ENCODE measurements around the gene IL17B. TPM values are rescaled to one million over a fixed set of nuclear protein-coding genes. Genes with fewer than 3 reads are reported as not detected.

Gene IL17B
- total and polyA plus RNA-seq, 11 donors, result 0.33 to 0.42 (median 0.35) TPM; not detected in 8

DNA sequence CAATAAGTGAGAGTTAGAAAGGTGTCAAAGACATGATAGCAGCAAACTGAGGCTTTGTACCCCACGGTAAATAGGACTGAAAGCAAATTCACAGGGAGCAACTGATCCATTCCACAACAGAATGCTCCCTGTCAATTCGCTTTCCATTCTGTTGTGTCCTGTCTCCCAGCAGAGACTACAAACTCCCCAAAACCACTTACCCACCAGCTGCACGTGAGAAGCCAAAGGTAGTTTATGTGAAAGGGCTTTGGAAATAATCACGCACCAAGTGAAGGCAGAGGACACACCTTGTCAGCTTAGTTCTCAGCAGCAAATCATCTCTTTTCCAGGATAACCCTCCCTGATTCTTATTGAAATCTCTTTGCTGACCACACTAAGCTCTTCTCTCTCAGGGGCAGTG is 46.6 kb upstream of the IL17B start:
- Histone ChIP-seq H3K9me3 (no peaks in the 10 kb centered on the region), H3K4me3 (peak overlapping the region in 11 of 12 donors; percentile 27 to 61 (median 52)), H3K36me3 (peaks cover 0 to 90% (median 32%) of the 10 kb centered on the region in 9 donors), H3K27ac (peak overlapping the region; percentile 84 to 98 (median 92)), H3K27me3 (no peaks in the 10 kb centered on the region), H3K4me1 (peaks cover 5 to 96% (median 64%) of the 10 kb centered on the region in 12 donors)
- ATAC-seq (no peak), DNase-seq (no peak)
- TF ChIP-seq POLR2A (IDR thresholded peaks at IDR 0.05), result no peak
- TF ChIP-seq, protein P1, sequence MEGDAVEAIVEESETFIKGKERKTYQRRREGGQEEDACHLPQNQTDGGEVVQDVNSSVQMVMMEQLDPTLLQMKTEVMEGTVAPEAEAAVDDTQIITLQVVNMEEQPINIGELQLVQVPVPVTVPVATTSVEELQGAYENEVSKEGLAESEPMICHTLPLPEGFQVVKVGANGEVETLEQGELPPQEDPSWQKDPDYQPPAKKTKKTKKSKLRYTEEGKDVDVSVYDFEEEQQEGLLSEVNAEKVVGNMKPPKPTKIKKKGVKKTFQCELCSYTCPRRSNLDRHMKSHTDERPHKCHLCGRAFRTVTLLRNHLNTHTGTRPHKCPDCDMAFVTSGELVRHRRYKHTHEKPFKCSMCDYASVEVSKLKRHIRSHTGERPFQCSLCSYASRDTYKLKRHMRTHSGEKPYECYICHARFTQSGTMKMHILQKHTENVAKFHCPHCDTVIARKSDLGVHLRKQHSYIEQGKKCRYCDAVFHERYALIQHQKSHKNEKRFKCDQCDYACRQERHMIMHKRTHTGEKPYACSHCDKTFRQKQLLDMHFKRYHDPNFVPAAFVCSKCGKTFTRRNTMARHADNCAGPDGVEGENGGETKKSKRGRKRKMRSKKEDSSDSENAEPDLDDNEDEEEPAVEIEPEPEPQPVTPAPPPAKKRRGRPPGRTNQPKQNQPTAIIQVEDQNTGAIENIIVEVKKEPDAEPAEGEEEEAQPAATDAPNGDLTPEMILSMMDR (IDR thresholded peaks at IDR 0.05), result no peak
- 42 to 58% (median 55%) methylated on average over 4 of the region's 4 CpGs for WGBS, 4 donors
- intact Hi-C loops (cut with DNase I), result no loop called here

DNA sequence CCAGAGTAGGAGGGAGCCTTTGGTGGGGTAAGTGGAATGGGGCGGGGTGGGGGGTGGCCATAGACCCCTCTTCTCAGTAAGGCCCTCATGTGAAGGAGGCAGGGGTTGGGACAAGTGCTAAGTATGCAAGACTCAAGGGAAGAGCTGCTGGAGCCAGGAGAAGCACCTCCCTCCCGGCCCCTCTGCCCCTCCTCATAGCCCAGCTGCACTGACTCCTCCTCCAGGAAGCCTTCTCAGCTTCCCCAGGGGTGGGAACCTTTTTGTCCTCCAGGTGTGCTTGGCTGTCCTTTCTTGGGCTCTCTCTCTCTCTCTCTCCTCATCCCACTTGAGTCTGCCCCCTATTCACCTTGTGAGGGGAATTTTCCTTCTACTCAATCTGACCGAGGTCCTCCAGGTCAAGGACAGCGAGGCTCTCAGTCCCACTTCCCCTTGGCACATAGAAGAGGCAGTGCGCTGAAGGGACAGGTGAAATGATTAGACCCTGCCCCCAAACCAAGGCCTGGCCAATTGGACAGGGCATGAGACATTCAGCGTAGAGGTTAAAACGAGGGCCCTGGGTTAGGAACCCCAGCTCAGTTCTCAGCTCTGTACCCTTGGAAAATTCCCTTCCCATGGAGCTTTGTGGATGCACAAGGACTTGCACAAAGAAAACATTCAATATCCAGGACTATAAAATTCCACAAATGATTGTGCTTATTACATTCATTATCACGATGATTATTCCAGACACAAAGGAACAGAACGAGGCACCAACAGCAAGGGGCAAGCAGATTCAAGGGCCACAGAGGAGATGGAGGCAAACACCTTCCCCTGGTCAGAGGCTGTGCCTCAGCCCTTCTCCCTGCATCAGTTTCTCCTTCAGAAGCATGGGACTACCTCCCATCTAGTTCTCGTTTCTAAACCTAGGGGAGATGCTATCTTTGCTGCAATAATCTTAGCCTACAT is 45.6 kb upstream of the IL17B start:
- intact Hi-C loops (cut with DNase I), result loop anchor here in 3 of 10 donors (5.0 kb wide), 1 partner anchor 37 kb away; no protein-coding TSS in a partner anchor
- Histone ChIP-seq H3K27me3 (no peaks in the 10 kb centered on the region), H3K4me3 (peak overlapping the region; percentile 23 to 61 (median 49)), H3K27ac (peak overlapping the region; percentile 84 to 98 (median 92)), H3K9me3 (no peaks in the 10 kb centered on the region), H3K4me1 (peaks cover 0 to 96% (median 64%) of the 10 kb centered on the region in 12 donors), H3K36me3 (peaks cover 0 to 85% (median 21%) of the 10 kb centered on the region in 9 donors)
- 45 to 58% (median 50%) methylated on average over 10 of the region's 10 CpGs for WGBS, 4 donors
- TF ChIP-seq POLR2A (IDR thresholded peaks at IDR 0.05), result no peak
- TF ChIP-seq, protein P1 (IDR thresholded peaks at IDR 0.05), result no peak
- peak in 2 of 5 donors; percentile 63 to 84 for DNase-seq
- peak in 3 of 4 donors; percentile 27 to 56 (median 47) for ATAC-seq

GRCh38 chr5:149423794-149424268 is 44.7 kb upstream of the IL17B start:
- H3K4me1 ChIP-seq, result peaks cover 2 to 97% (median 68%) of the 10 kb centered on the region in 12 donors

More at GRCh38 chr5:149423794-149424268, 44.7 kb upstream of the IL17B start:
- TF ChIP-seq POLR2A (IDR thresholded peaks at IDR 0.05), result peak in 1 of 2 donors; percentile 22
- TF ChIP-seq, protein P1 (IDR thresholded peaks at IDR 0.05), result no peak
- intact Hi-C loops (cut with DNase I), result loop anchor here in 4 of 10 donors (2.0 to 5.0 kb wide), 2 partner anchors 37 kb away; no protein-coding TSS in a partner anchor
- WGBS, 4 donors, result 37 to 46% (median 44%) methylated on average over 6 to 7 of the region's 7 CpGs
- no peaks in the 10 kb centered on the region for H3K9me3 ChIP-seq
- ATAC-seq, result peak; percentile 66 to 78 (median 74)
- H3K27me3 ChIP-seq, result no peaks in the 10 kb centered on the region
- peak overlapping the region; percentile 84 to 98 (median 92) for H3K27ac ChIP-seq
- peak; percentile 78 to 88 (median 81) for DNase-seq
- peak overlapping the region; percentile 23 to 61 (median 49) for H3K4me3 ChIP-seq
- peaks cover 0 to 77% (median 13%) of the 10 kb centered on the region in 9 donors for H3K36me3 ChIP-seq

Measured in heart left ventricle (tissue), 16 donors.